Inflammatory macrophage (primary cell): ENCODE data around the gene ANKRD52.
A peak's percentile ranks its signal among the peaks of the same experiment; 100 is the strongest.

ENCODE experiments used
- DNase-seq, 2 donors: peaks; one replicate each; pipeline ENCODE4 v3.0.0-alpha.2; 2020 to 2022

Gene ANKRD52

DNA sequence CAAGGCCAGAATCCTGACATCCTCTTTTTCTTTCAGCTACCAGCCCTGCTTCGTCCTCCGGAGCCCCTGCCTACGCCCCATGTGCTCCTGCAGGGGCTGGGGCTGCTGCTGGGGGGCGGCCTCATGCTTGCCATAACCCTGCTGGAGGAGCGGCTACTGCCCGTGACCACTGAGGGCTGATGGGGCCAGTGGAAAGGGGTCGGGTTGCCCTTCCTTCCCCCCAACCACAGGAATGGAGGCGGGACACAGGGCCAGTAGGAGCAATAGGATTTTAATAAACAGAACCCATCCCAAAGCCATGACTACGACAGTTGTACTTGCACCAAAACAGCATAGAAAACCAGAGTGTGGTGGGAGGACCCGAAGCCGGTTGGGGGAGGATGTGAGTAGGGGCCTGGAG lies 20.6 kb downstream of the ANKRD52 start:
- DNase-seq = no peak

DNA sequence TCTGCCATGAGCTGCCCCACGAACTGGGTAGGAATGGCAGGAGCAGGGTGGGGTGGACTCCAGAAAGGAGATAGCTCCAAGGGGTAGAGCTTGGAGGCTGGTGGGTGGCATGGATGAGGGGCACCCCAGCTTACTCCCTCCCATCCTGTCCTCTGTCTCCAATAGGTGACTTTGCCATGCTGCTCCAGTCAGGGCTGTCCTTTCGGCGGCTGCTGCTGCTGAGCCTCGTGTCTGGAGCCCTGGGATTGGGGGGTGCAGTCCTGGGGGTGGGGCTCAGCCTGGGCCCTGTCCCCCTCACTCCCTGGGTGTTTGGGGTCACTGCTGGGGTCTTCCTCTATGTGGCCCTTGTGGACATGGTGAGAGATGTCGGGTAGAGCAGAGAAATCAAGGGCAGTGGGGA lies 21.2 kb downstream of the ANKRD52 start:
- DNase-seq = no peak

DNA sequence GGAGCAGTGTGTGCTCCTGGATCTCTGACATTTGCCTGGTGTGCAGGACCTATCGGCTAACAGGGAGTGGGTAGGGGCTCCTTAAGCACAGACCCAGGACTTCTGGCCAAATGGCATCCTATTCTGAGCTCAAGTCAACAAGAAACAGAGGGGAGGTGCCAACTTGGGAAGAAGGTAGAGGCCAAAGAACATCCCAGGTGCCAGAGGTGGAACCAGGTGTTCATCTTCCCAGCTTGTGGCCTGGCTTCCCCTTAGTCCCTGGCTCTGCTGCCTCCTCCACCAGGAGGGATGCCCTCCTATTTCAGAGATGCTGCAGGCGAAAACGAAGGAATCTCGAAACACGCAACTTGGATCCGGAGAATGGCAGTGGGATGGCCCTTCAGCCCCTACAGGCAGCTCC lies 22.1 kb downstream of the ANKRD52 start:
- DNase-seq = no peak

DNA sequence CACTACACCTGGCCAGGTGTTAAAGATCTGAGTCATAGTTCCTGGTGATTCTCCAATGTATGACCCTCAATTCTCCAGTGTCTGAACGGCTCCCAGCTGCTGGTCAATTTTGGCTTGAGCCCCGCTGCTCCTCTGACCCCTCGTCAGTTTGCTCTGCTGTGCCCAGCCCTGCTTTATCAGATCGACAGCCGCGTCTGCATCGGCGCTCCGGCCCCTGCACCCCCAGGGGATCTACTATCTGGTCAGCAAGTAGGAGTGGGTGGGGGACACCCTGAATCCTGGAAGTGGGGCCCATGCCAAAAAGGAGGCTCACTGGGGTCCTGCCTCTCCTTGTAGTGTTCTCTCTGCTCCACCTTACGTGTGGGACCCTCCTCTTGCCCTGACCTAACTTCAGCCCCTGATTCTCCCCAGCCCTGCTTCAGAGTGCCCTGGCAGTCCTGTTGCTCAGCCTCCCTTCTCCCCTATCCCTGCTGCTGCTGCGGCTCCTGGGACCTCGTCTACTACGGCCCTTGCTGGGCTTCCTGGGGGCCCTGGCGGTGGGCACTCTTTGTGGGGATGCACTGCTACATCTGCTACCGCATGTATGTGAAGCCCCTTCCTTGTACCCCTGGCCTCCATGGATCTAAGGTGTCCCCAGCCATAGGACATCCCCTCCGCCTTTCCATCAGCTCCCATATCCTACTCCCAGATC lies 23.3 kb downstream of the ANKRD52 start:
- no peak for DNase-seq

DNA sequence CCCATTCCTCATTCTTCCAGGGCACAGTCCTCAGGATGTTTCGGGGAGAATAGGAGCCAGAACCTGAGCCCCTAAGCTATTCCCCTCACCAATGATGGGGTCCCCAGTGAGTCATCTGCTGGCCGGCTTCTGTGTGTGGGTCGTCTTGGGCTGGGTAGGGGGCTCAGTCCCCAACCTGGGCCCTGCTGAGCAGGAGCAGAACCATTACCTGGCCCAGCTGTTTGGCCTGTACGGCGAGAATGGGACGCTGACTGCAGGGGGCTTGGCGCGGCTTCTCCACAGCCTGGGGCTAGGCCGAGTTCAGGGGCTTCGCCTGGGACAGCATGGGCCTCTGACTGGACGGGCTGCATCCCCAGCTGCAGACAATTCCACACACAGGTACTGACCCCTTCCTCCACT lies 27.0 kb downstream of the ANKRD52 start:
- DNase-seq = no peak

DNA sequence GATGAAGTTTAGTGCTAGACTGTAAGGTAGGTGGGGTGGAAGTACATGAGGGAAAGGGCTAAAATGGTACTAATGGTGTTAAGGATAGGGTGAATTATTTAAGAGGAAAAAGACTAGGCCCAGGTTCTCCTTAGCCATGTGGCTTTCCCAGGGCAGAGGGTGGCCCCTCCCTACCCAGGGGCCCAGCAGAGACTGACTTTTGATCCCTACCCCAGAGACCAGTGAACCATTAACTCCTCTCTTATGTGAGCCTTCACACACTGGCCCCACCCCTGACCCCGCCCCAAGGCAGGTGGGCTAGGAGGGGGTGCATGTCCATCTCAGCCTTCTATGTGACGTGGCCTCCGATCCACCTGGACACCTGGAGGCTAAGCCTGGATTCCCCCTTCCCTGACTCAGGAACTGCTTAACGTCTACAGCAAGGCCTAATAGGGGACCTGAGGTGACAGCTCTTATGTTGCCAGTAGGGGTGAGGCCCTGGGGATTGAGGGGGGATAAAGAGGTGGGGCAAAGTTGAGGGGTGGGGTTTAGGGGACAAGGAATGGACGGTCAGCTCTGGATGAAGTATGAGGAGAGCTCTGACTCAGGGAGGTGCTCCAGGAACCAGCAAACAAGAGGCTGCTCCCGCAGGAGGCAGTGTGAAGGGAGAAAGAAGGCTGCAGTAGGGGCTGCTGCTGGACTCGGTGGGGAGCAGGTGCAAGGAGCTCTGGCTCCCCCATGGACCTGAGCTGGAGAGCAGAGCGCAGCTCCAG lies 27.6 kb downstream of the ANKRD52 start:
- DNase-seq = no peak

DNA sequence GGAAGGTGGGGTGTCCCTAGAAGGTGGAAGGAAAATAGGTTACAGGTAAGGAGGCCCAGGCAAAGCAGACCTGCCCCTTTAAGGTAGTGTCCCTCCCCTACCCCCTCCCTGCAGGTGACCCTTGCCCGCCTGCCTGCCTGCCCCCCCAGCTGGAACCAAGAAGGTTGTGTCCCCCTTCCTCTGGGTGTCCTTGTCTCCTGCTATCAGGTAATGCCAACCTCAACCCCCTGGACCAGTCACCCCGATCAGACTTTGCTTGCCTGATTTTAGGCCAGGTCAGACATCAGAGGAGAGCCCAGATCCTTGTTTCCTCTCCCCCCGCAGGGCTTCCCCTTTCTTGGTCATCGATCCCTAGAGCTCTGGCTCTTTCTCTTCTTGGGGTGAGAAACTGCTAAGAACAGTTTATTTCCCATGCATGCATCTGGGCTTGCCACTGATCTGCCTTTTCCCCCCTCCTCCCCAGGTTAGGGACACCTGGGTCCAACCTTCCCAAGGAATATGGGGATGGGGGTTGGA lies 28.2 kb downstream of the ANKRD52 start, which contains the start of gene SLC39A5:
TSS of gene SLC39A5 (plus strand) at position 136 of the 516 bp plus-strand sequence. CDS start 1,224 bp downstream, outside the sequence.
- no peak for DNase-seq

DNA sequence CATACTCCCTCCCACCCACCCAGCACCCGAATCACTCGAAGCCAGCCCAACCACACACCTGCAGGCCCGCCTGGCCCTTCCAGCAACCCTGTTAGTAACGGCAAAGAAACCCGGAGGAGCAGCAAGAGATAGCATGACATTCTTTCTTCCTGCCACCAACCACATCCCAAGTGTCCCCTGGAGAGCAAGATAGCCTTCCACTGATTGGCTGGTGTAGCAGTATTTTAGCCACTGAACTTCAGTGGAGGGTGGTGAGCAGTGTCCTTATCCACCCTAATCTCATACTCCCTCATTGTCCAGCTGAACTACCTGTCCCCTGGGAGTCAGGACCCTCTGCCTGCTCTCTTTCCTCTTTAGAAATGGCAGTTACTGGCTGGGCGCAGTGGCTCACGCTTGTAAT lies 29.1 kb downstream of the ANKRD52 start:
- no peak for DNase-seq

DNA sequence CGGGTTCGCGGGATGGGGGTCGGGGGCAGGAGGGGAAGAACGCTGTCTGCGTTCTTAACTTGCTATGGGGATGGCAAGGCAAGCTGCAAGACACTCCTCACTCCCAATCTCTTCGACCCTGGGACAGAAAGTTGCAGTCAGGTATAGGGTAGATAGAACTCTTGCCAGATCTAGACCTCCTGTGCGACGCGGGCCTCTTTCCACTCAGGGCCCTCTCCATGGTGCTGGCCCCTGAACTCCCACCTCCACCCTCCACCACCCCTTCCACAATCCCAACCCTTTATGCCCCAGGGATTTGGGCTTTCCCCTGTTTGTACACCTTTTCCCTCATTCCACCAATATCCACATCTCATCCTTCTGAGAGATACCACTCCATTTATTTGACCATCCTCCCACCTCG lies 33.2 kb downstream of the ANKRD52 start:
- DNase-seq = no peak

DNA sequence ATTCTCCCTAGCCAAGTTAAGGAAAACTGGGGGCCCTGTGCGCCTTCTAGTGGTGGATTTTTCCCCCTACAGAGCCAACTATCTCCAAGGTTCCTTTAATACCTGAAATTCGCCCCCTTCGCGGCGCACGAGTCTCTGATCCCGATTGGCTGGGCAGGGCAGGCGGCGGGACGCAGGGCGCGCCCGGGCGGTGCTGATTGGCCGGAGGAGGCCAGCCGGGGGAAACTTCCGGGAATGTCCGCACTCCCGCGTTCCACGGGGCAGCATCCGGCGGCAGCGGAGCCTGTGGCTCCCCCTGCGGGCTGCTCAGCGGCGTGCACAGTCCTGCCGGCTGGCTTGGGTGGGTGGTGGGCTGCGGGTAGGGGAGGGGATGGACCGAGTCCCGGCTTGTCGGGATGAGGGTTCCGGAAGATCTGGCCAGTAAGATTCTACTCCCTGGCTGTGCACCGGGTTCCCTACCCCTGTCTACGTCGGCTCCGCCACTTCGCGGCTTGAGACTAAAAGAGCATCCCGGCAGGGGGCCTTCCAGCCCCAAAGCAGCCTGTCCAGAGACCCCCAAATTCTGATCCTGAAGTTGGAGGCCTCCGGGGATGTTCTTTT lies 34.0 kb downstream of the ANKRD52 start, which contains the start of gene NABP2:
TSS of gene NABP2 (plus strand) at position 241 of the 600 bp plus-strand sequence. CDS start 515 bp downstream, outside the sequence.
- DNase-seq = peak; percentile 97

DNA sequence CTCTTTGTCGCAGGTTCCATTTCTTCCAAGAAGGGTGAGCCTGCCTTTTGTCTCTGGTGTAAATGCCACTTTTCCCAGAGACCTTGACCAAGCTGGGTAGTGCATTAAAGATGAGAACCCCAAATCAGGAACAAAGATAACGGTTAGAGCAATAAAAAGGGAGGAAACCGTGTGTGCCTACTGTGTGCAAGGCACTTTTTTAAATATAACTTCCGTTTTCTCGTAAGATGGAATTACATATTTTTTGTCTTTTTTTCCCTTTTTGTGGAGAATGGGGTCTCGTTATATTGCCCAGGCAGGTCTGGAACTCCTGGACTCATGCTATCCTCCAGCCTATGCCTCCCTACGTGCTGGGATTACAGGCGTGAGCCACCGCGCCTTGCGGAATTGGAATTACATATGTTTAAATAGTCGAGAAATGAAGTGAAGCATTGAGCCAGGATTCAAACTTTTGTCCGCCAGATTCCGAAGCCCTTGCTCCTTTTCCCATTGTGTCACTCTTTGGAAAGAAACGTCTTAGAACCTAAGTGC lies 34.5 kb downstream of the ANKRD52 start:
- DNase-seq = no peak

DNA sequence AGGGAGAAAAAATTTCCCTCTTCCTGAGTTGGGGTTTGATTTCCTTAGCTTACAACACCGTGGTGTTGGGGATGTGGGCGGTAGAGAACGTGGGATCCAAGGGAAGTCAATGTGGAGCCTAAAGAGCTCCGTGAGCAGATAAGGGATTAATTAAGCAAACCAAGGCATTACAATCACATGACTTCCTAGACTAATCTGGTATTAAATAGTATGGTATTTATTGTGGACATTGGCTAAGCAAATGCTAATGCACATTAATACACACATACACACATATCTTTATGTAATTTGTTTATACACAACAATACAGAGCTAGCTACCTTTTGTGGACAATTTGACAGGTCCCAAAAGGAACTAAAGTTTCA lies 35.7 kb downstream of the ANKRD52 start:
- DNase-seq = peak; percentile 24 to 61

DNA sequence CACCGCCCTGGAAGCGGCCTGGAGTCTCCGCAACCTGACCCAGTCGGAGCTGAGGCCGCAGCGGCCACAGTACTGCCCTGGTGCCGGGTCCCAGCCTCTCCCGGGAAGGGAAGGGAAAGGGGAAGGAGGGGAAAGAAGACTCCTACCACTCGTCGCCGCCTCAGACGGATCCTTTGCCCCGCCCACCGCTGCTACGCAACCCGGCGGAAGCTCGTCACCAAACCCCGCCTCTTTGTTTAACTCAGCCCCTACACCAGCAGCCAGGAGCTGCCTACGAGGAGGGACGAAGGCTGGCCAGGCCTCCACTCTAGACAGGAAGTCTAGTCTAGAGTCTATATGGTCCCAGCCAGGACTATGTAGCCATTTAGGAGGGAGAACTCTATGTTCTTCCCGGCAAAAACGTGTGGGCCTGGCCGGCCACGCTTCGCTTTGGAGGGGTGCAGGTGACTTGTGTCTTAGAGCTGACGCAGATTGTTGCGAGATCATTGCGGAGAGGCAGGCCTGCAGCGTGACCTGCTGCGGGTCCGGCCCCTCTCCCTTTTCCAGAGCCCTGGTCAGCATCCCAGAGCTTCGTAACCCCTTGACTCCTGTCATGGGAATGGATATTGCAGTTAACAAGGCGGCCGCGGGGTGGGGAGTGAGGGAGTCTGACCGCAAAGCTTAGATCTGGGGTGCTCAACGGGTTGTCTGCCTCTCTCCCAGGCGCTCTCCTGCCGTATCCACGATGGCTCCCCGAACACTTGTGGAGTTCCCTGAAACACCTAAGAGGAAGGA lies 36.2 kb downstream of the ANKRD52 start, which contains the start of gene RNF41:
TSS of gene RNF41 (minus strand) at position 166 of the 774 bp plus-strand sequence. CDS start 7,875 bp downstream, outside the sequence.
- DNase-seq = peak; percentile 97

DNA sequence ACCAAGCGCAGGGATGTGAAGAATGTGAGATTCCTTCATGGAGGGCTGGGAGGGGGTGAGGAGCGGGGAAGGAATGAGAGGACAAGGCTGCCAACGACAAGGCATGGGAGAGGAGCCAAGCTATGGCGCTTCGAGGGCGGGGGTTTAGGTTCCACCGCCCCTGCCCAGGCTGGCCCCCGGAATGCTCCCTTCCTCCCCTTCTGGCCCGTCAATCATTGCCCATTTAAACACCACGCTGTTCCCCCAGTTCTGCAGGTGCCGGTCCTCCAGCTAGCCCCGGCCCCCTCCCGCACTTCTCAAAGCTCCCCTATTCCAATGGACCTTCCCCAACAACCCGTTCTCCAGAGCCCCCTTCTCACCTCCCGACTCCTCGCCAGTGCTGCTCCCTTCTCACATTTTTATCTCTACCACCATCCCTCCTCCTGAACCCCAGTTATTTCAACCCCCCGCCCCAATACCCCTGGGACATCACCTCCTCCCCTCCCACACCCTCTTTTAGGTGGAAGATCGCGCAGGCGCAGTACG lies 36.9 kb downstream of the ANKRD52 start:
- DNase-seq = no peak

DNA sequence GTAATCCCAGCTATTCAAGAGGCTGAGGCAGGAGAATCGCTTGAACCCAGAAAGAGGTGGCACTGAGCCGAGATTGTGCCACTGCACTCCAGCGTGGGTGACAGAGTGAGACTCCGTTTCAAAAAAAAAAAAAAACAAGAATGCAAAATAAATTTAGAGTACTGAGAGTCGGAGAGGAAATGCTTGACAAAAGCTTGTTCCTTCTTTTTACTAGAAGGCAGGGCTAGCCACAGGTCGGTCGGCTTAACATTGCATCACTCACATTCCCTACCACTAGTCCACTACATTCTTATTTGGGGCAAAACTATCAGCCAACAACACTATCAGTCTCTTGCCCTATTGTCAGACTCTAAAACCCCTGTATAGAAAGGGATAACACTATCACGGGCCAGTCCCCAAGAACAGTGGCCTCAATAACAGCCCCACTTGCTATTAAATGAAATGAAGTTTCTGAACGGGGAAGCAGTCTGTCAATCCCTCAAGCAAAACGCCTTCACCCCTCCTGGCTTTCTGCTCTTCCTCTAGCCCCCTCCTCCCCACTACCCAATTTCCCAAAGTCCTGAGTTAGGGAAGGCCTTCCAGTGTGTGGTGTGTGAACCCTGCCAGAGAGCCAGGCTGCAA lies 37.5 kb downstream of the ANKRD52 start:
- peak; percentile 75 to 86 for DNase-seq

DNA sequence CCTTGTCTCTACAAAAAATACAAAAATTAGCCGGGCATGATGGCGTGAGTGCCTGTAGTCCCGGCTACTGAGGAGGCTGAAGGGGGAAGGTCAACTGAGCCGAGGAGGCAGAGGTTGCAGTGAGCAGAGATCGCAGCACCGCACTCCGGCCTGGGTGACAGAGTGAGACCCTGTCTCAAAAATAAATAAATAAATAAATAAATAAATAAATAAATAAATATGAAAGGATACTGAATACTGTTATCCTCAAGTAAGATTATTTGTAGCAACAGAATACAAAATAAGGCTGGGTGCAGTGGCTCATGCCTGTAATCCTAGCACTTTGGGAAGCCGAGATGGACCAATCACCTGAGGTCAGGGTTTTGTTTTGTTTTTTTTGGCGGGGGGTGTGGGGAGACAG lies 38.3 kb downstream of the ANKRD52 start:
- no peak for DNase-seq

DNA sequence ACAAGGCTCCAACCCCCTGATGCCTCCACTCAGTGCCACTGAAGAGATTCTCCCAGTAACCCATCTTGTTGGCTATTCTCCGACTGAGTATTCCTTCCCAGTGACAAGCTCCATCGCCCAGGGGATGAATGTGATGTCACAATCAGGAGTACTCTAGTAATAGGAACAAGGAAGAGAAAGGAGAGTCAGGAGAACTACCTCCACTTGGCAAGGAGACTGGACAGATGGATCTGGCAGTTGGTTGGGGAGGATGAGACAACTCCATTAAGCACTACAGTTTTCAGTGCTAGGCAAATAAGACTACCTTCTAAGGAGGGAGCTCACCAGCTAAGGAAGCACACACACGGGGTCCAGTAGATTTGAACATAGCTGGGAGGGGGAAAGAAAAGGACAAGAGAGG lies 41.7 kb downstream of the ANKRD52 start:
- DNase-seq = no peak

DNA sequence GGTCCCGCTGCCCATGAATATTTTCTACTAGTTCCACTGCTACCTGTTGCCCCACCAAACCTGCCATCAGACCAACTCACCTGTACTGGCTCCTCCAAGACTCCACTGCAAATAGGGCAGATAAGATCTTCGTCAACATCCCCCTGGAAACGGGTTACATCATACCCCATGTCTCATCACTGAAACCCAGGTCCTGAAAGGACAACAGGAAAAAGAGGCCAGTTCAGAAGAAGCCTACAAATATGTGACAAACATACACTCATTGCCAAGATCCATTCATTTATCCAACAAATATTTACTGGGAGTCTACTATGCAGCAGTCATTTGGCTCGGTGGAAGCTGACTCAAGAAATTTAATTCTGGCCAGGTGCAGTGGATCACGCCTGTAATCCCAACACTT lies 44.3 kb downstream of the ANKRD52 start:
- no peak for DNase-seq

DNA sequence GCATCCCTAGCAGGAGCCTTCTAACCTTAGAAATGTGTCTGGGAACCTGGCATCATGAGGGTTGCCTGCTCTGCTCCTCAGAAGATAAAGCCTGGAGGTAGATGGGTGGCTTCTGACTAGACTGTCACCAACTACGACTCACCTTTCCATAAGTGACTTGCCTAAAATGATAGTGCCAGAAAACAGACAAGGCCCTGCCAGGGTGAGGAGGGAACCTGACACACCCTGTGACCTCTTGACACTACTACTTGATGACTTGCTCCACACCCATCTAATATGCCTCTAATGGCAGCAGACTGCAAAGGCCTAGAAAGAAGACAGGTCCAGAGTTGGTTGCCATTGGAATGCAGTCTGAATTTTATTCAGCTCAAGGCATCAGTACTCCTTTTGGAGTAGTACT lies 45.8 kb downstream of the ANKRD52 start:
- no peak for DNase-seq

DNA sequence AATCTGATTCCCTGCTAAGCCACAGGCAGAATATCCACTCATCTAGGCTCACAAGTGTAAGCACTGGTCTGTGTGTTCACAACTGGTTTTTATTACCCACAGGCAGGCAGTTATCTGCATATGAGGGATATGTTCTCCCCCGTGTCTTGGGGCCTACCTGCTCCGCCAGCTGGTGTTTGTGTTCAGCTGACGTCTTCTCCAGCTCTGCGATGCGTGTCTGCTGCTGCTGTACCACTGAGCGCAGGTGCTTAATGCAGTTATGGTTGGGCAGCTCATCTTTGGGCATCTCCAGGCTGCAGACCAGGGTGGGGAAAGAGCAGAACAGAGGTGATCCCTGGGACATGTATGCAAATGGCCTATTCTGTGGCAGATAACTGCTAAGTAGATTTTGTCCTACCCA lies 50.2 kb downstream of the ANKRD52 start:
- DNase-seq = no peak

DNA sequence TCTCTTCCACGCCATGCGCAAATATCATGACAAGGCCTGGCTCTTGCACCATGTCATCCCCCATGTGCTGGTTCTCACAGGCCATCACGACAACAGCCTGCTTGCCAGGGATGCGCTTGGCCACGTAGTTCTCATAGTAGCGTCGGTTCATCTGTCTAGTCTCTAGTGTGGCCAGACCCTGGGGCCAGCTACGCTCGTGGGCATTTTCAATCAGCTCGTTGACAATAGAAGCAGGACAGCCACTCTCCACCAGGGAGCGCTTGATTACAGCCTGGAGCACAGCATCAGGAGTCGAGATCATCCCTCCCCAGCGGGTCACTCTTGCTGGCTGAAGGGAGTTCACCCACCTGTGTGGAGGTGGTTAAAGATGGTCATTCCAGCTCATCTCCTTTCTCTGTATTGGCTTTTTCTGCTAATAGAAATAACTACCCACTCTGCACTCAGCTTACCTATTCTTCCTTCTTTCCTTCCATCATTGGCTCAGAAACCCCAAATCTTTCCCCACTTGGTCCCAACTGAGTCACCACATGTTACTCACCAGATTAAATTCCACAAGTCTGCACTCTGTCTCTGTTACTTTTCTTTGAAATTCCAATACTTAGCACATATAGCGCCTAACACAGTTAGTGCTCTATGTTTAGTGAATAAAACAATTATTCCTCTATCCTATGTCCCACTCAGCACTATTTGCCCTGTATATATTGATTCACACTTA lies 51.6 kb downstream of the ANKRD52 start:
- DNase-seq = peak; percentile 48 to 55
